Left ventricle myocardium inferior (tissue), 1 donor: ENCODE results near the gene TYRO3. TPM values are rescaled to one million over a fixed set of nuclear protein-coding genes. Genes with fewer than 3 reads are reported as not detected.

Experiments
- DNase-seq: peaks from one replicate; pipeline ENCODE4 v3.0.0-alpha.2; 2020
- H3K27ac ChIP-seq: fragments of 200-600 bp; replicated peaks from 2 replicates; pipeline ENCODE4 v1.8.0; 2021
- H3K27me3 ChIP-seq: fragments of 200-600 bp; 2 replicates; pipeline ENCODE4 v1.8.0; 2021; ENCODE audit warnings: low read depth
- H3K36me3 ChIP-seq: fragments of 200-600 bp; 2 replicates; pipeline ENCODE4 v1.8.0; 2021
- H3K4me1 ChIP-seq: fragments of 200-600 bp; 2 replicates; pipeline ENCODE4 v1.8.0; 2021
- H3K4me3 ChIP-seq: fragments of 200-600 bp; 2 replicates; pipeline ENCODE4 v1.8.0; 2021; ENCODE audit warnings: mild to moderate bottlenecking, moderate library complexity
- H3K9me3 ChIP-seq: fragments of 200-600 bp; replicated peaks from 2 replicates; pipeline ENCODE4 v1.8.0; 2021
- intact Hi-C: fragments of 100-400 bp; cut with micrococcal nuclease; formaldehyde crosslinking; loops from one replicate; pipeline ENCODE4 v1.11.0; 2022
- total RNA-seq: library from RNA; stranded (reverse); fragmentation: NEBNext Ultra II Directional; extraction: Animal tissue kit (Norgen Biotek cat#: 25700); gene quantifications from one replicate; pipeline ENCODE4 v1.2.1, GENCODE V29; 2021
- TF ChIP-seq, protein P1 (sequence below): fragments of 200-600 bp; IDR thresholded peaks from 2 replicates; pipeline ENCODE4 v1.8.0; 2021; ENCODE audit warnings: antibody characterized with exemption, mild to moderate bottlenecking, borderline replicate concordance
- donor health status: DM: no; HTN: yes; CAD: no; lungs with severe emphysema.

Gene TYRO3
- total RNA-seq, 1 donor from 2014 or later: 3.3 TPM

DNA sequence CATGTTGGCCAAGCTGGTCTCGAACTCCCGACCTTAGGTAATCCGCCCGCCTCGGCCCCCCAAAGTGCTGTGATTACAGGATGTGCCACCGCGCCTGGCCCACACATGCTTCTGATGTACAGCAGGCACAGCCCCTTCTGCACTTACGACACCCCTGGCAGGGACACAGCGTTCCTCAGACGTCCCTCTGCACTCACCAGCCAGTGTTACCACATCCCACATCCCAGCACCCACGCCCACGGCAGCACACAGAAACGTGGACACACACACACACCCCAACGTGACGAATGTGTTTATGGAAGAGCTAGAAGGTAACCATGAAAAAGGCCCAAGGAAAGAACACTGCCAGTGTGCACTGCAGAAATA is 14.4 kb upstream of the TYRO3 start:
- Histone ChIP-seq H3K4me1 (peaks cover 21% of the 10 kb centered on the region), H3K4me3 (peak overlapping the region; percentile 86), H3K27ac (peak overlapping the region; percentile 86), H3K36me3 (no peaks in the 10 kb centered on the region), H3K9me3 (no peaks in the 10 kb centered on the region), H3K27me3 (no peaks in the 10 kb centered on the region)
- intact Hi-C loops: no loop called here
- DNase-seq: peak; percentile 33
- TF ChIP-seq, protein P1, sequence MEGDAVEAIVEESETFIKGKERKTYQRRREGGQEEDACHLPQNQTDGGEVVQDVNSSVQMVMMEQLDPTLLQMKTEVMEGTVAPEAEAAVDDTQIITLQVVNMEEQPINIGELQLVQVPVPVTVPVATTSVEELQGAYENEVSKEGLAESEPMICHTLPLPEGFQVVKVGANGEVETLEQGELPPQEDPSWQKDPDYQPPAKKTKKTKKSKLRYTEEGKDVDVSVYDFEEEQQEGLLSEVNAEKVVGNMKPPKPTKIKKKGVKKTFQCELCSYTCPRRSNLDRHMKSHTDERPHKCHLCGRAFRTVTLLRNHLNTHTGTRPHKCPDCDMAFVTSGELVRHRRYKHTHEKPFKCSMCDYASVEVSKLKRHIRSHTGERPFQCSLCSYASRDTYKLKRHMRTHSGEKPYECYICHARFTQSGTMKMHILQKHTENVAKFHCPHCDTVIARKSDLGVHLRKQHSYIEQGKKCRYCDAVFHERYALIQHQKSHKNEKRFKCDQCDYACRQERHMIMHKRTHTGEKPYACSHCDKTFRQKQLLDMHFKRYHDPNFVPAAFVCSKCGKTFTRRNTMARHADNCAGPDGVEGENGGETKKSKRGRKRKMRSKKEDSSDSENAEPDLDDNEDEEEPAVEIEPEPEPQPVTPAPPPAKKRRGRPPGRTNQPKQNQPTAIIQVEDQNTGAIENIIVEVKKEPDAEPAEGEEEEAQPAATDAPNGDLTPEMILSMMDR: no peak

DNA sequence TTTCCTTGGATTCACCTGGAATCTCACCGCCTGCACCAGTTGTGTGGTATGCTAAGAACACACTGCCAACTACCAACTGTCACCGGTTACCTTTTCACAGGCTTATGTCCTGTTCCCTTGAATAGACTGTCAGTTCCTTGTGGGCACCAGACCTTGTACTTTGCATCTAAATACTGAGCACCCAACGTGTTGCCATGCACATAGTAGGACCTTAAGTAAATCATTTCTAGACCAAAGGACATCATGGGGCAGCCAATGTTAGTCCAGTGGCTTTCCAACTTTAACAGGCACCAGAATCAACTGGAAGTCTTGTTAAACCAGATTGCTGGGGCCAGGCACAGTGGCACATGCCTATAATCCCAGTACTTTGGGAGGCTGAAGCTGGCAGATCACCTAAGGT is 13.8 kb upstream of the TYRO3 start:
- TF ChIP-seq, protein P1: no peak

DNA sequence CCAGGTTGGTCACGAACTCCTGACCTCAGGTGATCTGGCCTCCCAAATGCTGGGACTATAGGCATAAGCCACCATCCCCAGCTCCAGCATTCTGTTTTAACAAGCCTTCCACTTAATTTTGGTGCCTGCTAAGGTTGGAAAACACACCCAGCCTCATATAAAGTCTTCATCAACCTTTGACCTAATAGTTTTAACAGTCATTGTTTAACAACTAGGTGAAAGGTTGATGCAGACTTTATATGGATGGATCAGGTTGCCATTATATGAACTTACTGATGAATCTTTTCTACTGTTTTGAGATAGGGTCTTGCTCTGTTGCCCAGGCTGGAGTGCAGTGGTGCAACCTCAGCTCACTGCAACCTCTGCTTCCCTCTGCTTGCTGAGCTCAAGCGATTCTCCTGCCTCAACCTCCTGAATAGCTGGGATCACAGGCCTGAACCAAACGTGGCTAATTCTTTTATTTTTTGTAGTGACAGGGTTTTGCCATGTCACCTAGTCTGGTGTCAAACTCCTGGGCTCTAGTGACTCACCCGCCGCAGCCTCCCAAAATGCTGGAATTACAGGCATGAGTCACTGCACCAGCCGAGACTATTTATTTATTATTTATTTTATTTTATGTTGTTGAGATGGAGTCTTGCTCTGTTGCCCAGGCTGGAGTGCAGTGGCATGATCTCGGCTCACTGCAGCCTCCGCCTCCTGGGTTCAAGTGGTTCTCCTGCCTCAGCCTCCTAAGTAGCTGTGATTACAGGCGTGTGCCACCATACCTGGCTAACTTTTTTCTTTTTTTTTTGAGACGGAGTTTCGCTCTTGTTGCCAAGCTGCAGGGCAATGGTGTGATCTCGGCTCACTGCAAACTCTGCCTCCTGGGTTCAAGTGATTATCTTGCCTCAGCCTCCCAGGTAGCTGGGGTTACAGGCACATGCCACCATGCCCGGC is 11.9 kb upstream of the TYRO3 start:
- Histone ChIP-seq H3K4me3 (no peak overlapping the region), H3K36me3 (no peaks in the 10 kb centered on the region), H3K27ac (no peak overlapping the region), H3K27me3 (no peaks in the 10 kb centered on the region), H3K4me1 (peaks cover 21% of the 10 kb centered on the region), H3K9me3 (no peaks in the 10 kb centered on the region)
- intact Hi-C loops: no loop called here
- TF ChIP-seq, protein P1: no peak
- no peak for DNase-seq

More for the DNA sequence above, 13.8 kb upstream of the TYRO3 start:
- intact Hi-C loops: no loop called here
- Histone ChIP-seq H3K36me3 (no peaks in the 10 kb centered on the region), H3K9me3 (no peaks in the 10 kb centered on the region), H3K4me3 (no peak overlapping the region), H3K4me1 (peaks cover 21% of the 10 kb centered on the region), H3K27ac (no peak overlapping the region), H3K27me3 (no peaks in the 10 kb centered on the region)
- no peak for DNase-seq

DNA sequence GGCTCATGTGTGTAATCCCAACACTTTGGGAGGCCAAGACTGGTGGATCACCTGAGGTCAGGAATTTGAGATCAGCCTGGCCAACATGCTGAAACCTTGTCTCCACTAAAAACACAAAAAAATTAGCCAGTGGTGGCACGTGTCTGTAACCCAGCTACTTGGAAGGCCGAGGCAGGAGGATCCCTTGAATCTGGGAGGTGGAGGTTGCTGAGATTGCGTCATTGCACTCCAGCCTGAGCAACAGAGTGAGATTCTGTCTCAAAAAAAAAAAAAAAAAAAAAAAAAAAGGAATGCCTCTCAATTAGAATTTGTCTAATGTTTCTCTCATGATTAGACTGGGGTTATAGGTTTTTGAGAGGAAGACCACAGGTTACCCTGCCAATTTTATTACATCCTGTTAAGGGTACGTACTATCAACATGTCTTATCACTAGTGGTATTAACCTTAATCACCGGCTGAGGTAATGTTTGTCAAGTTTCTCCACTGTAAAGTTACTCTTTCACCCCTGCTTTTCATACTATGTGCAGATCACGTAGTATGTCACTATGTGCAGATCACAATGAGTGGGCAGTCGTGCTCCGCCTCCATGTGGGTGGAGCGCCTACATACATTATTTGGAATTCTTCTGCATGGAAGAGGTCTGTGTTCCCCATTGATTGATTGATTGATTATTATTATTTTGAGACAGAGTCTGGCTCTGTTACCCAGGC is 8.8 kb upstream of the TYRO3 start:
- Histone ChIP-seq H3K27me3 (no peaks in the 10 kb centered on the region), H3K36me3 (no peaks in the 10 kb centered on the region), H3K4me1 (peaks cover 13% of the 10 kb centered on the region), H3K4me3 (no peak overlapping the region), H3K27ac (no peak overlapping the region), H3K9me3 (no peaks in the 10 kb centered on the region)
- intact Hi-C loops: no loop called here
- DNase-seq: no peak
- TF ChIP-seq, protein P1: no peak

DNA sequence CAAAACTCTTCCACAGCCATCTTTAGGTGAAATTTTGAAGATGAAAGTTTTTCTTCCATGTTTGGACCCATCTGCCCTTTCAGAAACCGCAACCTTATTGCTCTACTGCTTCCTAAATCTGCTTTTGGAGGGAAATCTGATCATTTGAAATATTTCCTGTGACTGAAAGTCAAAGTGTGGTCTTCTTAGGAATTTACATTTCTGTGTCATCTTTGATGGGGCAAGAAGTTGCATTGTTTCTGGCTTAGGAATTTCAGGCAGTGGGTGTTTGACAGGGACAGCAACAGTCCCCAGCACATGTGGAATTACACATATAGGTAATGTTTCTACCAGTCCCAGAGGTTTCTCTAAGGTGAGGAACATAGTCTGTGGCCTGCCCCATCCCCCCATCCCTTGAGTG is 5.3 kb upstream of the TYRO3 start:
- H3K36me3 ChIP-seq: no peaks in the 10 kb centered on the region
- DNase-seq: no peak
- no peaks in the 10 kb centered on the region for H3K9me3 ChIP-seq
- no peak overlapping the region for H3K4me3 ChIP-seq
- TF ChIP-seq, protein P1: no peak
- intact Hi-C loops: no loop called here
- peaks cover 42% of the 10 kb centered on the region for H3K4me1 ChIP-seq
- H3K27ac ChIP-seq: peak overlapping the region; percentile 79
- H3K27me3 ChIP-seq: no peaks in the 10 kb centered on the region
